Cardiac fibroblast (primary cell): Measurements from ENCODE around the gene SPINK14.
A peak's percentile ranks its signal among the peaks of the same experiment; 100 is the strongest.

Experiments used
- DNase-seq, 2 donors: peaks; one replicate each; pipeline versions ENCODE4 v3.0.0 to v3.0.0-alpha.2; 2010; ENCODE audit warnings: low read depth in 2 of 2
- H3K4me3 ChIP-seq, 2 donors: replicated peaks in 1 of 2; 1 replicate in 1 of 2; 2 replicates in 1 of 2; pipeline ENCODE4 v1.5.1; 2011; ENCODE audit warnings: low read depth in 2 of 2, low read length in 2 of 2, mild to moderate bottlenecking in 2 of 2, moderate library complexity in 1 of 2
- CTCF ChIP-seq: IDR thresholded peaks from one replicate; pipeline ENCODE4 v1.5.1; 2011; ENCODE audit warnings: low read depth, mild to moderate bottlenecking, low read length, inconsistent platforms

The SPINK14 gene

GRCh38 chr5:148163345-148163744, 5.0 kb upstream of the SPINK14 start:
- no peak for TF ChIP-seq CTCF
- DNase-seq, result no peak
- H3K4me3 ChIP-seq, result no peak overlapping the region

GRCh38 chr5:148166550-148167283, 1.6 kb upstream of the SPINK14 start:
- no peak for DNase-seq
- H3K4me3 ChIP-seq, result no peak overlapping the region

GRCh38 chr5:148172377-148172776, 4.0 kb downstream of the SPINK14 start:
- H3K4me3 ChIP-seq, result no peak overlapping the region
- no peak for TF ChIP-seq CTCF
- no peak for DNase-seq

More at GRCh38 chr5:148166550-148167283, 1.6 kb upstream of the SPINK14 start:
- TF ChIP-seq CTCF, result no peak

- no peak for DNase-seq
- no peak overlapping the region for H3K4me3 ChIP-seq
- TF ChIP-seq CTCF, result no peak
These were observed 8.1 kb downstream of the SPINK14 start for GRCh38 chr5:148176480-148176879.

GRCh38 chr5:148177207-148177606, 8.9 kb downstream of the SPINK14 start:
- no peak overlapping the region for H3K4me3 ChIP-seq
- no peak for DNase-seq
- no peak for TF ChIP-seq CTCF

- no peak overlapping the region for H3K4me3 ChIP-seq
These were observed 11.0 kb downstream of the SPINK14 start for GRCh38 chr5:148179234-148179824.

More at GRCh38 chr5:148179234-148179824, 11.0 kb downstream of the SPINK14 start:
- peak; percentile 69 for TF ChIP-seq CTCF
- peak; percentile 79 to 83 for DNase-seq
